GM12892 (cell line): Measurements from ENCODE around the gene THBD.

ENCODE experiments used
- POLR2A ChIP-seq: IDR thresholded peaks from 2 replicates; pipeline ENCODE4 v1.6.1; 2011; ENCODE audit warnings: low read depth, low read length, control low read depth
- POLR2AphosphoS5 ChIP-seq: IDR thresholded peaks from 2 replicates; pipeline ENCODE4 v1.6.1; 2011; ENCODE audit warnings: low read depth, low read length, control low read depth
- TAF1 ChIP-seq: IDR thresholded peaks from 2 replicates; pipeline ENCODE4 v1.6.1; 2011; ENCODE audit warnings: low read depth, mild to moderate bottlenecking, control low read depth, low read length, borderline replicate concordance

GRCh38 chr20:23003077-23003635 lies 46.3 kb downstream of the THBD start:
- TF ChIP-seq POLR2A = no peak
- TF ChIP-seq POLR2AphosphoS5 = no peak
- no peak for TF ChIP-seq TAF1
